DOHH2 (cell line): Measurements from ENCODE around the gene TMEM132D.

Experiments
- CTCF ChIP-seq: fragments of 200-600 bp; sonication (generic); IDR thresholded peaks from one replicate; pipeline ENCODE4 v1.5.1; 2014; ENCODE audit warnings: antibody characterized with exemption, mild to moderate bottlenecking, low read depth, low read length; ENCODE audit not compliant: poor library complexity, severe bottlenecking
- EZH2phosphoT487 ChIP-seq: fragments of 200-600 bp; sonication (generic); IDR thresholded peaks from 2 replicates; pipeline ENCODE4 v1.6.1; 2017; ENCODE audit warnings: borderline replicate concordance, mild to moderate bottlenecking, antibody characterized with exemption, low read length, moderate library complexity, mixed read lengths

GRCh38 chr12:129103231-129103630, 800.6 kb downstream of the TMEM132D start:
- no peak for TF ChIP-seq CTCF
- no peak for TF ChIP-seq EZH2phosphoT487
